Activated T-cell treated with anti-CD3 and anti-CD28 coated beads, Interleukin-2, amount 50 U/mL, for 48 hours (primary cell): ENCODE data around the gene ZNF750.

Experiments used
- DNase-seq, 2 experiments: peaks; one replicate each; pipeline ENCODE4 v3.0.0-alpha.2; 2020

Gene ZNF750

GRCh38 chr17:82832881-82833475, 6.8 kb downstream of the ZNF750 start:
- no peak for DNase-seq

GRCh38 chr17:82832411-82832810, 7.4 kb downstream of the ZNF750 start:
- DNase-seq: no peak

DNA sequence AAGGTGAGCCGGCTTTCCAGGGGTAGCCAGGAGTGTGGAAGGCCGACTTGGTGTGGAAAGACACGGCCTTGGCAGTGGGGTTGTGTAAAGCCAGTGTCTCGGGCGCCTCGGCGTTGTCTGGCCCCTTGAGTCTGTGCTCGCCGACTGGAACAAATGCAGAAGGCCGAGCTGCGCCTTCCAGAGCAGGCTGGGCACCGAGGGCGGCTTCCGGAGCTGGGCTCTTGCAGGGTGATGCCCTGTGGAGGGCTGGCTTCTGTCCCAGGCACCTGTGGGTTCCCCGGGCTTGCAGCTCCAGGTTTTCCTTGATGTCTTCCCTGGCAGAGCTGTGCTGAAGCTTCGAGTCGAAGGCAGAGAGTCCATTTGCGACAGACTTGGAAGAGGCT, 8.0 kb downstream of the ZNF750 start:
- DNase-seq: no peak

DNA sequence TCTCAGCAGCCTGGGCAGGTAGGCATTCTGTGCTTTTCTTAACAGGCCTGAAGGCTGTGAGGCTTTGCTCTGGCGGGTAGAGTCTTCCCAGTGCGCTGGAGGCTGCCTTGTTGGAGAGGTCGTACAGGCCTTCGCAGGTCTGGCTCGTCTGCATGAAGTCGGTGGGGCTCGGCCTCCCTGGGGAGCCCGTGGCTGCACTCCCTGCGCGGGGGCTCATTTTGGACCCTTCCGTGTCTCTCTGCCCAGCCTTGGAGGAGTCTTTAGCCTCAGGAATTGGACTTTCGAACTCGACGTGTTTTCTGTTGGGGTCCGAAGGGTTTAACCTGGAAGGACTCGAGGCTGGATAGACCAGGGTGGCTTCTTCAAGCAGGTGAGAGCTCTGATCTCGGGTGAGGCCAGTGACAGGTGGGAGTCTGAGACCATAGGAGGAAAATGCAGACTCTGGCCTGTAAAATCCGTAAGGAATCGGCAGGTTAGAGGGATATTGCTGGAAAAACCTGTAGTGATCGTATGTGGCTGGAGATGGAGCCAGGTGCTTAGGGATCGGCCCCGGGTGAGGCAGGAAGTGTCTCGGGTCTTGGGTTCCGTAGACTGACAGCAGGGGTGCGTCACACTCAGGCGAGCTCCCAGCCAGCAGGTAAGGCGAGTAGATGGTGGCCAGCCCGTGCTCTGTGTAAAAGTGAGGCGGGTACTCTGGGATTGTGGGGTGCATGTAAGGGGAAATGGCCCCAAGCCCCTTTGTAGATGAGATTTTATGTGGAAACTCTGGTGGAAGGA, 8.6 kb downstream of the ZNF750 start:
- DNase-seq: no peak

DNA sequence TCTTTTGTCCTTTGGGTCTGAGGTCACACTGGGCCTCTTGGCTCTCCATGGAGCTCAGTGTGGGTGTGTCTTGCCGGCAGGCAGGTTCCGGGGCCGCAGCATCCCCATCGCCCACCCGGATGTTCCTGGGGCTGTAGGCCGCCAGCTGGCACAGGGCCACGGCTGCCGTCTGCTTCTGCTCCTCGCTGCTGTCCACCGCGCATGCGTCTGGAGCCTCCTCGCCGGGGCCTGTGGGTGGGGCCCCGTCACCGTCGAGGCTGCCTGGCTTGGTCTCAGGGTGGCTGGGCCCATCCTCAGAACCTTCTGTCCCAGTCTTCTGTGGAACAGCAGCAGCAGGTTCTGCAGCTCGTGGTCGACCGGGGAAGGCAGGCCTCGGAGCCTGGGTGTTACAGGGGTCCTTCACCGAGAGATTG, 9.6 kb downstream of the ZNF750 start:
- no peak for DNase-seq

GRCh38 chr17:82828875-82829487, 10.8 kb downstream of the ZNF750 start:
- DNase-seq: no peak

GRCh38 chr17:82826956-82827355, 12.9 kb downstream of the ZNF750 start:
- no peak for DNase-seq

DNA sequence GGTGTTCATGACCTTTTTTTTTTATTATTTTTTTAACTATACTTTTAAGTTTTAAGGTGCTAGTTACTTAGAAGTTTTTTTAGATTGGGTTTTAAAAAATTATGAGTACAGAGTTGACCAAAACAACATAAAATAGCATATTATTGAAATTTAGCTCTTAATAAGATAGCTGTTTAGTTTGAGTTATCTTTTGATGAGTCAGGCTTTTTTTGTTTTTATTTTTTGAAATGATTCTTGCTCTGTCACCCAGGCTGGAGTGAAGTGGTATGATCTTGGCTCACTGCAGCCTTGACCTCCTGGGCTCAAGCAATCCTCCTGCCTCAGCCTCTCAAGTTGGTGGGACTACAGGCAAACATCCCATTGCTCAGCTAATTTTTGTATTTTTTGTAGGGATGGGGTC, 13.6 kb downstream of the ZNF750 start:
- no peak for DNase-seq

GRCh38 chr17:82825540-82826124, 14.2 kb downstream of the ZNF750 start:
- DNase-seq: no peak

- DNase-seq: no peak
These were observed 16.8 kb downstream of the ZNF750 start for GRCh38 chr17:82823004-82823403.

DNA sequence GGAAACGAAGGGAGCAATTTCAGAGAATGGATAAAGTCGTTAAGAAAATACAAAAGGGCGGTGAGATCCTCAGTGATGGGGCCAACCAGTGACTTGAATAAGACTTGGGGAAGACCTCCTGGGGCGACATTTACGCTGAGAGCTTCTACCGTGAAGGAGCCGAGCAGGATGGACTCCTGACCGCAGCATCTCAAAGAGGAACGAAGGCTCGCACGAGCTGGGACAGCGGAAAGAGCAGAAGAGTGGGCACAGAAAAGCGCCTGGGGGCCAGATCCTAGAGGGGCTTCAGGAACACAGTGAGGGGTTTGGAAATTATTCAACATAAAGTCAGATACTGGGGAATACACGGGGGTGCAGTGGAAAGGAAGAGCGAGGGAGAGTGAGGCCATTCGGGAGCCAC, 17.5 kb downstream of the ZNF750 start:
- DNase-seq: no peak

GRCh38 chr17:82821554-82821953, 18.3 kb downstream of the ZNF750 start:
- no peak for DNase-seq

DNA sequence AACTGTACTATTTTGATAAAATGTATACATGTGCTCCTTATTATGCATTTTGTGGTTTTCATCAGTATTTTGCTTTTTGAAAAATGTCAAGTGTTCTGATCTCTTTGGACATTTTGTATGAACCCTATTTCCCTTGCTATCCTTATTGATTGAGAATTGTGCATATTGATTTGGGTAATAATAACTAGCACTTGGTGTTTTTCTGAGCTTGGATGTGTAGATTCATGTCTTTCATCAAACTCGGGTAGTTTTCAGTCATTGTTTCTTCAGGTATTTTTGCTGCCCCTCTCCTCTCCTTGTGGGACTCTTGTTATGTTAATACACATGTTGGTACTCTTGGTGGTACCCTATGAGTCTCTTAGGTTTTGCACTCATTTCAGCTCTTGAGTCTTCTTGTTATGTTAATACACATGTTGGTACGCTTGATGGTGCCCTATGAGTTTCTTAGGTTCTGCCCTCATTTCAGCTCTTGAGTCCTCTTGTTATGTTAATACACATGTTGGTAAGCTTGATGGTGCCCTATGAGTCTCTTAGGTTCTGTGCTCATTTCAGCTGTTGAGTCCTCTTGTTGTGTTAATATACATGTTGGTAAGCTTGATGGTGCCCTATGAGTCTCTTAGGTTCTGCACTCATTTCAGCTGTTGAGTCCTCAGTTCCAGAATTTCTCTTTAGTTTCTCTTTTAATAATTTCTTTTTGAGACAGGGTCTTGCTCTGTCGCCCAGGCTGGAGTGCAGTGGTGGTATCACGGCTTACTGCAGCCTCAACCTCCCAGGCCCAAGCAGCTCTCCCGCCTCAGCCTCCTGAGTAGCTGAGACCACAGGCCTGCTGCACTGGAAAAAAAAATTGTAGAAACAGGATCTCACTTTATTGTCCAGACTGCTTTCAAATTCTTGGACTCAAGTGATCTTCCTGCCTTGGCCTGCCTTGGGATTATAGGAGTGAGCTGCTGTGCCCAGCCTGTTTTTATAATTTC, 19.3 kb downstream of the ZNF750 start:
- DNase-seq: no peak

- DNase-seq: no peak
These were observed 21.9 kb downstream of the ZNF750 start for GRCh38 chr17:82817947-82818346.

GRCh38 chr17:82816358-82816757, 23.5 kb downstream of the ZNF750 start:
- DNase-seq: no peak

DNA sequence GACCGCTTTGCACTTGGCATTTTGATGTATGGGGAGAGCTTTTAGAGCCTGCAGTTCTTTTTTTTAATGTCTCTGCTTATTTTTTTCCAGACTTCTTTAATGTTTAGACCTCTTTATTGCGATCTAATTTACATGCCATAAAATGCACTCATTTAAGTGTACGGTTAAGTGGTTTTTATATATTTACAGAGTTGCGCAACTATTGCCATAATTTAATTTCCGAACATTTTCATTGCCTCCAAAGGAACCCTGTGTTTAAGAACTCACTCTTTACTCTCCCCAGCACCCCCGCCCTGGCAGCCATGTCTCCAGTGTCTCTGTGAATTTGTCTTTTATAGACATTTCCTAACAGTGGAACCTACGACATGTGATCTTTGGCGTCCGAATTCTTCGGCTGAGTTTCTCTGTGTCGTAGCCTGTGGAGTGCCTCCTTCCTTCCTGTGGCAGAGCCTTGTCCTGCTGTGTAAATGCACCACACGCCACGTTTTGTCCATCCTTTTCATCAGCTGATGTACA, 24.0 kb downstream of the ZNF750 start:
- DNase-seq: no peak

GRCh38 chr17:82815354-82815753, 24.5 kb downstream of the ZNF750 start:
- DNase-seq: no peak

GRCh38 chr17:82814834-82815233, 25.0 kb downstream of the ZNF750 start:
- DNase-seq: no peak

GRCh38 chr17:82813299-82814051, 26.3 kb downstream of the ZNF750 start:
- no peak for DNase-seq

- DNase-seq: no peak
These were observed 27.2 kb downstream of the ZNF750 start for GRCh38 chr17:82812601-82813000.

DNA sequence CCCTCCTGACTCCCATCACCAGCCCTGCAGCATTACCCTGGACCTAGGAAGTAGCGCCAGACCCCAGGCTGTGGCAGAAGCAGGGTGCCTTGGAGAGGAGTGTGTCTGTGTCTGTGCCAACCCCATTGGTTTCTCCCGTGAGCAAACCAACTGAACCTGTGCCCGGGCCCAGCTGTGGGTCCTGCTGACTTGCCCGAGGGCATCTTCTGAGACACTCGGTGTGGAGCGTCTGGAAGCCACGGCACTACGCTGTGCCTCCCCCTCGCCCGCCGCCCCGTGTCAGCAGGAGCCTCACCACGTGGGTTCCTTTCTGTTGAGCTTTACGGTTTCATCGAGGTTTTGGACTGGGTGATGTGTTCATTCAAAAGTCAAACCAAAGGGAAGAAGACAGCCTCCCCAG, 27.8 kb downstream of the ZNF750 start:
- no peak for DNase-seq
